HepG2 (cell line): Measurements from ENCODE around the gene ATP8A2. TPM values are rescaled to one million over a fixed set of nuclear protein-coding genes. Genes with fewer than 3 reads are reported as not detected.

Experiments used
- ATAC-seq: fragments of 200-7000 bp; cut with Tn5 transposase; 3 replicates; pipeline ENCODE4 v1.9.1; 2020; ENCODE audit warnings: mild to moderate bottlenecking, moderate library complexity
- BruUV-seq: library from RNA; stranded (reverse); fragments of 400-500 nt; replicated peaks from 2 replicates; lab custom pipeline; 2021; lab: Mats Ljungman, UMichigan
- CTCF ChIA-PET: fragments of 300-600 bp; formaldehyde crosslinking; extraction: SDS; loops from one replicate; lab custom pipeline; 2021; ENCODE audit warnings: low total read pairs, inconsistent platforms, low intra/inter-chr PET ratio; lab: Yijun Ruan, JAX
- POLR2A ChIA-PET: fragments of 350-600 bp; sonication (Branson Sonifier 250); formaldehyde crosslinking; loops from one replicate; lab custom pipeline; 2020; ENCODE audit warnings: antibody characterized with exemption, inconsistent platforms; lab: Yijun Ruan, JAX
- DNase-seq: peaks from one replicate; pipeline ENCODE4 v3.0.0-alpha.2; 2015; ENCODE audit warnings: low spot score
- FAIRE-seq: peaks from 3 replicates; lab custom pipeline; 2011; peaks lifted over from hg19 to GRCh38; lab: Jason Lieb, UNC
- H2AFZ ChIP-seq: one replicate; pipeline ENCODE4 v1.6.1; 2011; ENCODE audit warnings: low read length, inconsistent platforms
- H3K27ac ChIP-seq: fragments of 300-600 bp; 3 replicates; pipeline ENCODE4 v1.8.0; 2011; ENCODE audit warnings: mixed run types, mild to moderate bottlenecking, mixed read lengths, low read length, inconsistent platforms; ENCODE audit not compliant: insufficient read depth; ENCODE audit errors: extremely low read length
- H3K27me3 ChIP-seq, 2 experiments: fragments of 200-600 bp in 1 of 2; 2 replicates in 1 of 2; 3 replicates in 1 of 2; pipeline versions ENCODE4 v1.6.0 to v1.8.0; 2011; ENCODE audit warnings: low read length in 2 of 2, mild to moderate bottlenecking in 2 of 2, moderate library complexity in 2 of 2, inconsistent platforms in 1 of 2; ENCODE audit not compliant: insufficient read depth in 2 of 2, control insufficient read depth in 1 of 2
- H3K36me3 ChIP-seq, 2 experiments: fragments of 200-600 bp in 1 of 2; replicated peaks in 1 of 2; 2 replicates in 1 of 2; 3 replicates in 1 of 2; pipeline versions ENCODE4 v1.5.1 to v1.8.0; 2011; ENCODE audit warnings: low read length in 2 of 2, inconsistent platforms in 1 of 2; ENCODE audit not compliant: insufficient read depth in 2 of 2, control insufficient read depth in 1 of 2
- H3K4me1 ChIP-seq: 2 replicates; pipeline ENCODE4 v1.5.1; 2012; ENCODE audit warnings: low read length, inconsistent platforms; ENCODE audit not compliant: insufficient read depth
- H3K4me2 ChIP-seq: 2 replicates; pipeline ENCODE4 v1.6.0; 2011; ENCODE audit warnings: low read depth, low read length, inconsistent platforms
- H3K4me3 ChIP-seq, 3 experiments: fragments of 200-600 bp in 1 of 3; sonication (generic), shearing (Covaris generic) in 1 of 3; replicated peaks in 1 of 3; 2 replicates each; pipeline ENCODE4 v1.5.1; 2011 to 2016; ENCODE audit warnings: low read length in 3 of 3, inconsistent platforms in 2 of 3, low read depth in 2 of 3, mild to moderate bottlenecking in 2 of 3, control low read depth in 1 of 3, mixed read lengths in 1 of 3; ENCODE audit not compliant: insufficient read depth in 1 of 3
- H3K79me2 ChIP-seq: one replicate; pipeline ENCODE4 v1.6.1; 2011; ENCODE audit warnings: low read length, inconsistent platforms; ENCODE audit not compliant: insufficient read depth
- H3K9ac ChIP-seq: 2 replicates; pipeline ENCODE4 v1.6.0; 2011; ENCODE audit warnings: mild to moderate bottlenecking, low read depth, low read length, inconsistent platforms; ENCODE audit not compliant: insufficient read depth
- H3K9me3 ChIP-seq: 2 replicates; pipeline ENCODE4 v1.5.1; 2012; ENCODE audit warnings: mild to moderate bottlenecking, low read length
- H4K20me1 ChIP-seq: 2 replicates; pipeline ENCODE4 v1.6.0; 2011; ENCODE audit warnings: inconsistent platforms, mild to moderate bottlenecking, low read length, moderate library complexity; ENCODE audit not compliant: insufficient read depth
- ASH2L ChIP-seq: fragments of 300-600, 200-600 bp; sonication (generic); IDR thresholded peaks from 2 replicates; pipeline ENCODE4 v1.7.0; 2017; ENCODE audit warnings: low read depth, mild to moderate bottlenecking, moderate library complexity, mixed read lengths, low read length; ENCODE audit not compliant: insufficient read length
- BORCS8-MEF2B ChIP-seq: sonication (generic); formaldehyde crosslinking; IDR thresholded peaks from 2 replicates; pipeline ENCODE4 v1.8.0; 2022; ENCODE audit warnings: mild to moderate bottlenecking, missing genetic modification reagents
- HHEX ChIP-seq: IDR thresholded peaks from 2 replicates; pipeline ENCODE4 v1.6.1; 2016; ENCODE audit warnings: control low read depth
- IKZF1 ChIP-seq: fragments of 450-650 bp; IDR thresholded peaks from 2 replicates; pipeline ENCODE4 v1.7.1; 2016
- KLF11 ChIP-seq: IDR thresholded peaks from 2 replicates; pipeline ENCODE4 v1.6.1; 2016; ENCODE audit warnings: missing compliant biosample characterization
- MTF2 ChIP-seq: sonication (generic); formaldehyde crosslinking; IDR thresholded peaks from 2 replicates; pipeline ENCODE4 v1.5.0; 2020; ENCODE audit warnings: missing genetic modification reagents, borderline replicate concordance
- PAXIP1 ChIP-seq: sonication (generic); formaldehyde crosslinking; conservative IDR thresholded peaks from 2 replicates; pipeline ENCODE4 v1.4.0; 2020; ENCODE audit warnings: mild to moderate bottlenecking, missing genetic modification reagents, moderate library complexity
- PCBP1 ChIP-seq: fragments of 200-400 bp; formaldehyde crosslinking; IDR thresholded peaks from 2 replicates; pipeline ENCODE4 v1.6.1; 2017; ENCODE audit warnings: mild to moderate bottlenecking, low read depth, low read length, borderline replicate concordance
- ZGPAT ChIP-seq: IDR thresholded peaks from 2 replicates; pipeline ENCODE4 v1.6.1; 2016; ENCODE audit warnings: mild to moderate bottlenecking
- ZNF296 ChIP-seq: sonication (generic); formaldehyde crosslinking; conservative IDR thresholded peaks from 2 replicates; pipeline ENCODE4 v1.5.0; 2020; ENCODE audit warnings: mild to moderate bottlenecking, missing genetic modification reagents
- ZNF367 ChIP-seq: sonication (generic); formaldehyde crosslinking; IDR thresholded peaks from 2 replicates; pipeline ENCODE4 v1.4.0; 2020; ENCODE audit warnings: missing genetic modification reagents, borderline replicate concordance
- ZSCAN21 ChIP-seq: sonication (generic); formaldehyde crosslinking; IDR thresholded peaks from 2 replicates; pipeline ENCODE4 v1.8.0; 2022; ENCODE audit warnings: mild to moderate bottlenecking, missing genetic modification reagents, moderate library complexity, borderline replicate concordance
- ZSCAN22 ChIP-seq: sonication (generic); formaldehyde crosslinking; IDR thresholded peaks from 2 replicates; pipeline ENCODE4 v1.4.0; 2020; ENCODE audit warnings: mild to moderate bottlenecking, missing genetic modification reagents
- WGBS: methylation state at CpG from one replicate; pipeline ENCODE4 v1.1.6; 2017; ENCODE audit warnings: low lambda C conversion rate; 5-methylcytosine and 5-hydroxymethylcytosine counted together
- in situ Hi-C: cut with HindIII; loops from 2 replicates; pipeline ENCODE4 v1.10.0; 2017; ENCODE audit warnings: low pct_unique_long_range_greater_than_20kb; ENCODE audit not compliant: extremely low pct_ligation_motif_present
- intact Hi-C: fragments of 100-400 bp; cut with micrococcal nuclease; formaldehyde crosslinking; loops from one replicate; pipeline ENCODE4 v1.10.0; 2022; ENCODE audit not compliant: unreplicated experiment
- polyA plus RNA-seq, 8 experiments: library from polyadenylated mRNA; depleted of rRNA in 3 of 8; stranded (reverse) in 7 of 8; unstranded in 1 of 8; fragments of >200 nt; fragmentation: Illumina TruSeq in 4 of 8; extraction: Trizol in 4 of 8; gene quantifications; 2 replicates each; pipeline versions ENCODE4 v1.2.1 to v1.2.3, GENCODE V29; 2011 to 2016; ENCODE audit warnings: low read depth in 4 of 8, missing spikeins in 1 of 8, mixed read lengths in 1 of 8; ENCODE audit not compliant: insufficient read depth in 1 of 8
- total RNA-seq, 5 experiments: library from RNA; depleted of rRNA; stranded (reverse); fragments of >200 nt; fragmentation: Illumina TruSeq; extraction: Trizol; gene quantifications; 2 replicates each; pipeline ENCODE4 v1.2.3, GENCODE V29; 2016; ENCODE audit warnings: low read depth in 1 of 5

Gene ATP8A2
- total and polyA plus RNA-seq, 2 of the 13 experiments (the other 11 are each of a cell fraction or from before 2014, with no cell fraction given) = 0.09 TPM; not detected in 1

GRCh38 chr13:25874064-25874737 lies 502.4 kb downstream of the ATP8A2 start:
- TF ChIP-seq BORCS8-MEF2B (CRISPR knock-in tag) (no peak), PCBP1 (no peak), HHEX (no peak), ASH2L (no peak), MTF2 (CRISPR knock-in tag) (no peak), ZSCAN22 (CRISPR knock-in tag) (no peak), ZNF367 (no peak), ZSCAN21 (no peak), ZGPAT (CRISPR knock-in tag) (no peak), KLF11 (CRISPR knock-in tag) (no peak), PAXIP1 (CRISPR knock-in tag) (no peak), IKZF1 (no peak), ZNF296 (CRISPR knock-in tag) (no peak)
- ATAC-seq (no peak), FAIRE-seq (no peak), DNase-seq (no peak)
- H3K9me3 ChIP-seq = no peaks in the 10 kb centered on the region
- no peaks in the 10 kb centered on the region for H3K36me3 ChIP-seq
- CTCF ChIA-PET = no interaction called here
- in situ Hi-C loops = no loop called here
- no peak overlapping the region for H3K9ac ChIP-seq
- BruUV-seq = no TSS peak
- WGBS = 17% methylated on average over 11 of the region's 11 CpGs
- no peak overlapping the region for H2AFZ ChIP-seq
- H3K79me2 ChIP-seq = no peaks in the 10 kb centered on the region
- no peak overlapping the region for H3K4me3 ChIP-seq
- H3K4me2 ChIP-seq = no peak overlapping the region
- no peaks in the 10 kb centered on the region for H3K4me1 ChIP-seq
- H3K27me3 ChIP-seq = no peaks in the 10 kb centered on the region; a peak in 1 of 5 replicates
- intact Hi-C loops = no loop called here
- no peaks in the 10 kb centered on the region for H4K20me1 ChIP-seq
- POLR2A ChIA-PET = no interaction called here
- no peak overlapping the region for H3K27ac ChIP-seq
